IPS DF 6.9 (cell line): Measurements from ENCODE around the gene DSG4.

ENCODE experiments used
- DNase-seq: peaks from one replicate; pipeline ENCODE4 v3.0.0-alpha.2; 2013; ENCODE audit warnings: low read depth, low spot score
- H3K27ac ChIP-seq: one replicate; pipeline ENCODE4 v1.5.1; 2013; ENCODE audit warnings: low read length, control low read depth
- H3K27me3 ChIP-seq: 2 replicates; pipeline ENCODE4 v1.6.1; 2013; ENCODE audit warnings: mild to moderate bottlenecking, low read length; ENCODE audit not compliant: control insufficient read depth, insufficient read depth
- H3K36me3 ChIP-seq: 2 replicates; pipeline ENCODE4 v1.6.1; 2013; ENCODE audit warnings: low read length; ENCODE audit not compliant: control insufficient read depth, insufficient read depth
- H3K4me1 ChIP-seq: 2 replicates; pipeline ENCODE4 v1.6.1; 2013; ENCODE audit warnings: low read length; ENCODE audit not compliant: control insufficient read depth, insufficient read depth
- H3K4me3 ChIP-seq: 2 replicates; pipeline ENCODE4 v1.5.1; 2013; ENCODE audit warnings: mild to moderate bottlenecking, low read length
- H3K9me3 ChIP-seq: 2 replicates; pipeline ENCODE4 v1.6.1; 2013; ENCODE audit warnings: low read length, inconsistent platforms; ENCODE audit not compliant: control insufficient read depth, insufficient read depth
- WGBS: extraction: QIAGEN DNeasy Blood & Tissue Kit; methylation state at CpG from one replicate; pipeline ENCODE4 v1.1.7; 2013; ENCODE audit warnings: mixed read lengths, missing lambda C conversion rate; ENCODE audit not compliant: insufficient read length, insufficient coverage; 5-methylcytosine and 5-hydroxymethylcytosine counted together

The DSG4 gene

DNA sequence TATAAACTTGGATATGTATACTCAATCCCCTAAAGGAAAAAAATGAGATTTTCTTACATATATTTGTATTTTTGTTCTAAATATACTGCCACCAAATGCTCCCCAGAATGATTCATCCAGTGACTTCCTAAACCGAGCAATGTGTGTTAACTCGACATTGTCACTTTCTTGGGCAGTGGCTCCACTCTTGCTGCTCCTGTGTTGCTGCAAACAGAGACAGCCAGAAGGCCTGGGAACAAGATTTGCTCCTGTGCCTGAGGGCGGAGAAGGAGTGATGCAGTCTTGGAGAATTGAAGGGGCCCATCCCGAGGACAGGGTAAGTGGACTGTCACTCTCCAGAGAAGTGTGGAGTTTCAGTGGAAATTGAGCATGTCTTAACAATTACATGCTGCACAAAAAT, 32.7 kb downstream of the DSG4 start:
- no peak for DNase-seq
- Histone ChIP-seq H3K4me1 (no peaks in the 10 kb centered on the region), H3K4me3 (no peak overlapping the region), H3K9me3 (no peaks in the 10 kb centered on the region), H3K27ac (no peak overlapping the region), H3K27me3 (no peaks in the 10 kb centered on the region), H3K36me3 (no peaks in the 10 kb centered on the region)
- no CpG with 5 or more reads among the region's 4 CpGs for WGBS

- no peak for DNase-seq
- no CpG with 5 or more reads among the region's 37 CpGs for WGBS
- Histone ChIP-seq H3K36me3 (no peaks in the 10 kb centered on the region), H3K4me1 (no peaks in the 10 kb centered on the region), H3K9me3 (no peaks in the 10 kb centered on the region), H3K27me3 (no peaks in the 10 kb centered on the region), H3K4me3 (no peak overlapping the region), H3K27ac (no peak overlapping the region)
These were observed 34.3 kb downstream of the DSG4 start for GRCh38 chr18:31410716-31411483.

- Histone ChIP-seq H3K36me3 (no peaks in the 10 kb centered on the region), H3K9me3 (no peaks in the 10 kb centered on the region)
- no CpG with 5 or more reads among the region's 6 CpGs for WGBS
These were observed 36.6 kb downstream of the DSG4 start for GRCh38 chr18:31413137-31413536.

GRCh38 chr18:31417850-31418249, 41.3 kb downstream of the DSG4 start:
- H3K4me1 ChIP-seq: no peaks in the 10 kb centered on the region
- H3K4me3 ChIP-seq: no peak overlapping the region
- no peaks in the 10 kb centered on the region for H3K27me3 ChIP-seq
- no peaks in the 10 kb centered on the region for H3K9me3 ChIP-seq
- DNase-seq: no peak
- H3K36me3 ChIP-seq: no peaks in the 10 kb centered on the region
- no peak overlapping the region for H3K27ac ChIP-seq

More at GRCh38 chr18:31413137-31413536, 36.6 kb downstream of the DSG4 start:
- H3K27me3 ChIP-seq: no peaks in the 10 kb centered on the region
- no peaks in the 10 kb centered on the region for H3K4me1 ChIP-seq
- H3K27ac ChIP-seq: no peak overlapping the region
- no peak for DNase-seq
- H3K4me3 ChIP-seq: no peak overlapping the region

DNA sequence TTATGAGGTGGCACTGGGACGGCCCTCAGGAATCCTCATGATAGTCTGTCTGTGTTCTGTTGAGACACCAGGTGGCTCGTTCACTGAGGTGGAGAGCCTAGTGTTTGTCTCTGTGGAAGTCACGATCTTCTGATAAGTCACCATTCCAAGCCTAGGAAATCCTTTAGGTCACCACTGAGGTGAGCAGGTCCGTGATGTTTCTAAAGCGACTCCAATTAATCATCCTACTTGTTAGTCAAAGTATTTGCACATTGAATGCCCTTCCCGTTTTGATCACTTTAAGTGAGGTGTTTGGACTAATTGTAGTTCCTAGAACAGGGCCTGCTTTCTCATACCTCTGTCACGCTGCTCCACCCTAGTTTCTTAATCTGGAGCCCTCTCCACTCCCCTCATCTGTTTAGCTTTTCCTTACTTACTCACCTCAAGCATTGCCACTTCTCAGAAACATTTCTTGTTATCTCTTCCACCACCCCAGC, 42.9 kb downstream of the DSG4 start:
- H3K27me3 ChIP-seq: no peaks in the 10 kb centered on the region
- WGBS: no CpG with 5 or more reads among the region's 7 CpGs
- no peak overlapping the region for H3K27ac ChIP-seq
- DNase-seq: no peak
- no peaks in the 10 kb centered on the region for H3K4me1 ChIP-seq
- H3K9me3 ChIP-seq: no peaks in the 10 kb centered on the region
- H3K36me3 ChIP-seq: no peaks in the 10 kb centered on the region
- H3K4me3 ChIP-seq: no peak overlapping the region

- Histone ChIP-seq H3K27ac (no peak overlapping the region), H3K27me3 (no peaks in the 10 kb centered on the region), H3K4me1 (no peaks in the 10 kb centered on the region), H3K36me3 (no peaks in the 10 kb centered on the region), H3K4me3 (no peak overlapping the region), H3K9me3 (no peaks in the 10 kb centered on the region)
- WGBS: 100% methylated on average over 3 of the region's 6 CpGs
- DNase-seq: no peak
These were observed 43.5 kb downstream of the DSG4 start for GRCh38 chr18:31420032-31420431.

DNA sequence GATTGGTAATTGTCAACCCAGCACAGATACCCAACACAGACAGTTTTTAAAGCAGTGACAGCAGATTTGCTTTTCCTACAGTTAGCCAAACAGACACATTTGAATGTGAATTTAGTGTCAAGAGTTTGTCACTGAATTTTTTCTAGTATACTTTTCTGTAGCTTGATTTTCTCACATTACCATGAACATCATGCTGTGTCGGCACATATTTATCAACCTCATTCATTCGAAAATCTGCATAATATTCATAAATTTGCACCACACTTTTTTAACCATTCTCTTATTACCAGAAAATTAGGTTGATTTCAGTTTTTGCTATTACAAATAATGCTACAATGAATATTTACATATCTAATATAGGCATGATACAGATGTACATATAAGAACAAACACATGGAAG, 43.9 kb downstream of the DSG4 start:
- H3K9me3 ChIP-seq: no peaks in the 10 kb centered on the region
- no peak overlapping the region for H3K4me3 ChIP-seq
- H3K27me3 ChIP-seq: no peaks in the 10 kb centered on the region
- no peak for DNase-seq
- WGBS: 100% methylated on average over 2 of the region's 2 CpGs
- H3K27ac ChIP-seq: no peak overlapping the region
- H3K36me3 ChIP-seq: no peaks in the 10 kb centered on the region
- H3K4me1 ChIP-seq: no peaks in the 10 kb centered on the region

- Histone ChIP-seq H3K36me3 (no peaks in the 10 kb centered on the region), H3K27me3 (no peaks in the 10 kb centered on the region), H3K4me1 (no peaks in the 10 kb centered on the region), H3K4me3 (no peak overlapping the region), H3K9me3 (no peaks in the 10 kb centered on the region), H3K27ac (no peak overlapping the region)
- DNase-seq: peak; percentile 31
- WGBS: no CpG with 5 or more reads among the region's 7 CpGs
These were observed 47.9 kb downstream of the DSG4 start for GRCh38 chr18:31424383-31424988.

DNA sequence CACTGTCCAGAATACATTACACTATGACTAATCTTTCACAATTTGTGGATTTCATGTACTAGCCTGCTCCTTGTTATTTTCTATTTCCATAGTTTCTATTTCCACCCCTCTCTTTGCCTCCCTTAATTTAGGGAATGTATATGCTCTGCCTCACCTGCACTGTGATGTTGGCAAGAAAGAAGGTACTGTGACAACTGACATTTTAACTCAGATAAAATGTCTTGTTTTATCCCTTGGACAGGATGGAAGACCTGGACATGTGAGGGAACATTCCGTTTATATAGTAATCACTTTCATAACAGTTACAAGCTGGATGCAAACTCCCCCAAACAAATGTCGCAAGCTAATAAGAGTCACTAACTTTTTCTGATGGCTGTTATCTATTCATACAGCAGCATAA, 49.4 kb downstream of the DSG4 start:
- Histone ChIP-seq H3K36me3 (no peaks in the 10 kb centered on the region), H3K4me3 (no peak overlapping the region), H3K9me3 (no peaks in the 10 kb centered on the region), H3K27me3 (no peaks in the 10 kb centered on the region), H3K4me1 (no peaks in the 10 kb centered on the region), H3K27ac (no peak overlapping the region)
- DNase-seq: no peak
- no CpG with 5 or more reads among the region's 2 CpGs for WGBS

GRCh38 chr18:31426871-31427406, 50.4 kb downstream of the DSG4 start:
- no peaks in the 10 kb centered on the region for H3K27me3 ChIP-seq
- no peak overlapping the region for H3K4me3 ChIP-seq
- no peaks in the 10 kb centered on the region for H3K36me3 ChIP-seq
- H3K9me3 ChIP-seq: no peaks in the 10 kb centered on the region
- no peaks in the 10 kb centered on the region for H3K4me1 ChIP-seq
- H3K27ac ChIP-seq: no peak overlapping the region
- no CpG with 5 or more reads among the region's 5 CpGs for WGBS
- no peak for DNase-seq
